Liver (tissue), 3 donors: ENCODE results near the gene RALGPS1.

ENCODE experiments used
- CTCF ChIP-seq: fragments of 150-350 bp; IDR thresholded peaks from 2 replicates; pipeline ENCODE4 v1.5.1; 2017; ENCODE audit warnings: improper control_type of control experiment, low read depth, low read length; ENCODE audit not compliant: missing input control
- FOXA1 ChIP-seq: IDR thresholded peaks from 2 replicates; pipeline ENCODE4 v1.6.1; 2016; ENCODE audit warnings: antibody characterized with exemption
- GABPA ChIP-seq, 2 donors: IDR thresholded peaks in 1 of 2; conservative IDR thresholded peaks in 1 of 2; 2 replicates each; pipeline ENCODE4 v1.6.1; 2016; ENCODE audit warnings: antibody characterized with exemption in 2 of 2, mild to moderate bottlenecking in 1 of 2, moderate library complexity in 1 of 2
- JUND ChIP-seq, 2 donors: IDR thresholded peaks; 2 replicates each; pipeline ENCODE4 v1.6.1; 2016; ENCODE audit warnings: antibody characterized with exemption in 2 of 2
- MAX ChIP-seq: IDR thresholded peaks from 2 replicates; pipeline ENCODE4 v1.6.1; 2016; ENCODE audit warnings: antibody characterized with exemption
- SP1 ChIP-seq: IDR thresholded peaks from 2 replicates; pipeline ENCODE4 v1.6.1; 2018; ENCODE audit warnings: antibody characterized with exemption, mild to moderate bottlenecking
- donor health status: healthy.
- donor health status: healthy.

- TF ChIP-seq GABPA (IDR thresholded peaks at IDR 0.05 in 1 of 2, conservative IDR thresholded peaks at IDR 0.05 in 1 of 2) (no peak), CTCF (no peak), JUND (IDR thresholded peaks at IDR 0.05) (no peak), FOXA1 (no peak), SP1 (no peak), MAX (no peak)
Measured at GRCh38 chr9:127208416-127208815, 293.8 kb downstream of the RALGPS1 start.
